Gastrocnemius medialis (tissue), 4 donors: Measurements from ENCODE around the gene LDLRAP1.

Experiments used
- CTCF ChIP-seq, 5 experiments: fragments of 450-650 bp in 3 of 5; fragments of 200-600 bp in 2 of 5; sonication (generic) in 2 of 5; IDR thresholded peaks in 4 of 5; conservative IDR thresholded peaks in 1 of 5; 1 replicate in 4 of 5; 2 replicates in 1 of 5; pipeline ENCODE4 v1.5.1; 2016 to 2019; ENCODE audit warnings: antibody characterized with exemption in 5 of 5, mild to moderate bottlenecking in 3 of 5, moderate library complexity in 3 of 5
- POLR2A ChIP-seq, 2 donors: fragments of 450-650 bp; IDR thresholded peaks; one replicate each; pipeline ENCODE4 v1.6.1; 2017; ENCODE audit warnings: antibody characterized with exemption in 2 of 2, mild to moderate bottlenecking in 2 of 2, moderate library complexity in 2 of 2

GRCh38 chr1:25530186-25531081, 13.0 kb upstream of the LDLRAP1 start:
- TF ChIP-seq CTCF (IDR thresholded peaks at IDR 0.05 in 4 of 5, conservative IDR thresholded peaks at IDR 0.05 in 1 of 5): no peak
- no peak for TF ChIP-seq POLR2A (IDR thresholded peaks at IDR 0.05)
